Hippocampal formation (tissue), 2 donors: ENCODE results near the gene SNU13.
"Not testable (repeated sequence)": the region's sequence is repeated elsewhere in the genome, so short reads cannot be mapped to it uniquely, and the experiment has no call there.

Experiments
- DNase-seq, 2 donors: peaks; one replicate each; lab custom pipeline; 2025; lab: John Stamatoyannopoulos, UW

Gene SNU13

GRCh38 chr22:41681616-41682015, 7.1 kb downstream of the SNU13 start:
- DNase-seq, result no peak

- no peak for DNase-seq
Measured at GRCh38 chr22:41676134-41676533, 12.5 kb downstream of the SNU13 start.

DNA sequence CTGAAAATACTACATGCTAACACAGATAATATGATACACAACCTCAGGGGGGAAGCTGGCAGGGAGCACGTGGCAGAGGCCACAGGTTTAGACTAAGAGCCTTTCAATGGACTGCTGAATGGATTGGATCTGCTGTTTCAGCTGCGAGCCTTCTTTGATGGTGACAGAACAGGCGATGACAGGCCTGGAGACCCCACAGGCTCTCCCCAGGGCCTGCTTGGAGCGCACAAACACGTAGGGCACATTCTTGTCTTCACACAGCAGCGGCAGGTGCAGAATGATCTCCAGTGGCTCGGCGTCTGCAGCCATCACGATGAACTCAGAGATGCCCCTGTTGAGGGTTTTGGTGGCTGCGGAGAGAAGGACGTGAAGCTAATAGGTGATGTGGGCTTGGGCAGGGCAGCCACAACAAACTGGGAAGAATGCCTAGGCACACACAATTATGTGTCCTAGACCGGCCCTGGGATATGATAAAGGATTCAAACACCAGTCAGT, 13.8 kb downstream of the SNU13 start:
- no peak for DNase-seq

GRCh38 chr22:41672780-41673509, 15.7 kb downstream of the SNU13 start:
- no peak for DNase-seq

GRCh38 chr22:41672096-41672495, 16.6 kb downstream of the SNU13 start:
- DNase-seq, result not testable (repeated sequence)

DNA sequence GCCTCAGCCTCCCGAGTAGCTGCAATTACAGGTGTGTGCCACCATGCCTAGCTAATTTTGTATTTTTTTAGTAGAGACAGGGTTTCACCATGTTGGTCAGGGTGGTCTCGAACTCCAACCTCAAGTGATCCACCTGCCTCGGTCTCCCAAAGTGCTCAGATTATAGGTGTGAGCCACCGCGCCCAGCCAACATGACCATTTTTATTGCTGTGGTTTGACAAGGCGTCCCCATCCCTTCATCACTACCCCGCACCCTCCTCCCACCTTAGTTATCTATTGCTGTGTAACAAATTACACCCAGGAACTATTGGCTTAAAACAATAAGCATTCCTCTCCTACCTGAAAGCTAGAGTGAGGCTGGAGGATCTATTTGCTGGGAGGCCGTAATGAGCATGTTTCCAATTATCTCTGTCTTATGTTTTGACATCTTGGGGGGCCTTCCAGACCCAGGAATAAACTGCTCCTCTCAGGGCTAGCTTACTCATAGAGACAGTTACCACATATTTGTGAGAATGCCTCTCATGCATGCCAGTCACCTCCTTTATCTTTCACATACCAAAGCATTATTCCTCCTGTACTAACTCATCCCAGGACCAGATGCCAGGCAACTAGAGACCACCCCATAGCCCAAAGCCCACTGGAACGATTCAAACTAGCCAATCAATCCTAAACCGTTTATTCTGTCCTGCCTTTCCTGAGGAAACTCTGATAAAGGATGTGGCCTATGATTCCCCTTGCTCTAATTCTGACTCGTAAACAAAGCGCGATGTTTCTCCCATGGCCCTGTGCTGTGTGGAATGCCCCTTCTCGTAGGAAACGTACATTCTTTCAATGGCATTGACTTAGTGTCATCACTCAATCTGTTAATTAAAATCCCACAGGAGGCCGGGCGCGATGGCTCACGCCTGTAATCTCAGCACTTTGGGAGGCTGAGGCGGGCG, 19.4 kb downstream of the SNU13 start:
- DNase-seq, result no peak

- DNase-seq, result no peak
Measured at GRCh38 chr22:41664951-41665350, 23.7 kb downstream of the SNU13 start.

DNA sequence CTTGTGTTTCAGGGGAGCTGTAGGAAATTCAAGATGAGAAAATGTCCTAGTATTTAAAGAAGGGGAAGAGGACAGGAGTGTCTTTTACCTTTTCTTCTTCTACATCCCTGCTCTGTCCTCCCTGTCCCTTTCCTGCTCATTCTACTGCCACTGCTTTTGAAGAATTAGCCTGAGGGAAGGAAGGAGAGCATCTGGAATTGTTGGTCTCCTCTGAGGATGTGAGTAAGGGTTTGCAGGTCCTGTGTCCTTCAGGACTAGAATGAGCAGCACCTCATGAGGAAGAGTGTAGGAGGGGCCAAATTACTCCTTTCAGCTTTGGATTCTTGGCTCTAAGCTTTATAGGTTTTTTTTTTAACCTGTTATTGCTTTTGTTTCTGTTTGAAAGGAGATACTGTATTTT, 24.2 kb downstream of the SNU13 start:
- no peak for DNase-seq

DNA sequence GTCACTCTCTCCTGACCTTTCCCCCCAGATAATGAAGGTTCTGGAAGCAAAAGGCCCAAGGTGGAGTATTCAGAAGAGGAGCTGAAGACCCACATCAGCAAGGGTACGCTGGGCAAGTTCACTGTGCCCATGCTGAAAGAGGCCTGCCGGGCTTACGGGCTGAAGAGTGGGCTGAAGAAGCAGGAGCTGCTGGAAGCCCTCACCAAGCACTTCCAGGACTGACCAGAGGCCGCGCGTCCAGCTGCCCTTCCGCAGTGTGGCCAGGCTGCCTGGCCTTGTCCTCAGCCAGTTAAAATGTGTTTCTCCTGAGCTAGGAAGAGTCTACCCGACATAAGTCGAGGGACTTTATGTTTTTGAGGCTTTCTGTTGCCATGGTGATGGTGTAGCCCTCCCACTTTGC, 25.1 kb downstream of the SNU13 start:
- not testable (repeated sequence) for DNase-seq

GRCh38 chr22:41661713-41662112, 27.0 kb downstream of the SNU13 start:
- no peak for DNase-seq

GRCh38 chr22:41661088-41661487, 27.6 kb downstream of the SNU13 start:
- no peak for DNase-seq

DNA sequence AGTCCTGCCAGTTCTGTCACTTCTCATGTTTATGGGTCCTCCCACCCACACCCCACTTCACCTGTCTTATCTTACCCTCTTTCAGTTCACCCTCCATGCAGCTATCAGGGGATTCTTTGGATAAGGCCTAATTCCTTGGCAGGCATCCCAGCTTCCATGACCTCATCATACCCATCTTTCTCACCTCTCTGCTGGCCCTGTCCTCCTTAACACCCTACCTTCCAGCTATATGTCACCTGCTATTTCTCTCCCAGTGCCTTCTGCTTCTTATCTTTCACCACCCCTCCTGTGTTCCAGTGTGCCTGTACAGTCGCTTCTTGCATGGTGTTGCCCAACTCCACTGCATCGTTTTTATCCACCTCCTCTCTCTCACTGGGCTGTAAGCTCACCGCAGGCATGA, 28.3 kb downstream of the SNU13 start:
- no peak for DNase-seq

DNA sequence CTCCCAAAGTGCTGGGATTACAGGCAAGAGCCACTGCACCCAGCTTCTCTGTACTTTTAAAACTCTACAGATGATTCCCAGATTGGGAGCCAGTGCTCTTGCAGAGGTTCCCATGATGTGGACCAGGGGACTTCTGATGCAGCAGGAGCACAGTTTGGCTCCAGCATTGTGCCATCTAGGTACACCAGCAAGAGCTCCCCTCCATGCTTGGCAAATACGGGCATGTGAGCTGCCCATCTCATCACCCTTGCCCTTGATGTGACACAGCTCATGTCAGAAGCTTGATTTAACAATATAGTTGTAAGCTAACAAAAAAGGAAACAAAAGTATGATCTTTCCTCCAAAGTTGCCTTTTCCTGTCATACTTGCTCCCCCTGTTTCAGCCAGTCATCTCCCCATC, 28.7 kb downstream of the SNU13 start:
- no peak for DNase-seq

GRCh38 chr22:41658869-41659268, 29.8 kb downstream of the SNU13 start:
- no peak for DNase-seq

GRCh38 chr22:41657709-41658108, 31.0 kb downstream of the SNU13 start:
- DNase-seq, result no peak

DNA sequence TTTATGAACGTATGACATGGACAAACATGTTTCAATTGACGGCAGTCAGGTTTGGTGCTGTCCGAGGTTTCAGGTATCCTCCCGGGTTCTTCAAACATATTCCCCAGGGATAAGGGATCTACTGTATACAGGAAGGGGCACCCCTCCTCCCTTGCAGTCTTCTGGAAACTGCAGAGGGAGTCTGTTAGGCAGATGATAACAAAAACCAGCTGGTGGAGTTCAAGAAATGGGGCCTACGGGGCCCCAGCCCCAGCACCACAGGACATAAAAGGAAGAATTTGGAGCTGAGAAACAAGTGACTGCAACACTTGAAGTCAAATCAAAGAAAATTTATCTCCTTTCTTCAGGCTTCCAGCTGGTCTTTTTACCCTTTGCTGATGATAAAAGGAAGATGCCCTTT, 32.1 kb downstream of the SNU13 start:
- no peak for DNase-seq

DNA sequence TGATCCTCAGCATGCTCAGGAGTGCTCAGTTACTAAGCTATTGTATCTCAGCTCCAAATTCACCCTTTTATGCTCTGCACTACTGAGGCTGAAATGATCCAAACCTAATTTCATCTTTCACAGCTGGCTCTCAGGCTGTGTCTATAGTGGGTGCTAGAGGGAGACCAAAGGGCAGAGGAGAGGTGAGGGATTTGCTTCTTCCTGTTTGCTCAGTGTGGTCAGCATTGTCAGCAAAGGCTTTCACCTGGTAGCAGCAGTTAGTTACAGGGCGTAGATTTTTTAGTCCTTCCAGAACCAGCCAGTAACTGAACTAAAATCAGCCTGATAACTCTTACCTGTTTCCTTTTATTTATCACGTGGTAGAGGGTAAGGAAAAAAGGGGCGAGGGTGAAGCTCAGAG, 34.3 kb downstream of the SNU13 start:
- no peak for DNase-seq

DNA sequence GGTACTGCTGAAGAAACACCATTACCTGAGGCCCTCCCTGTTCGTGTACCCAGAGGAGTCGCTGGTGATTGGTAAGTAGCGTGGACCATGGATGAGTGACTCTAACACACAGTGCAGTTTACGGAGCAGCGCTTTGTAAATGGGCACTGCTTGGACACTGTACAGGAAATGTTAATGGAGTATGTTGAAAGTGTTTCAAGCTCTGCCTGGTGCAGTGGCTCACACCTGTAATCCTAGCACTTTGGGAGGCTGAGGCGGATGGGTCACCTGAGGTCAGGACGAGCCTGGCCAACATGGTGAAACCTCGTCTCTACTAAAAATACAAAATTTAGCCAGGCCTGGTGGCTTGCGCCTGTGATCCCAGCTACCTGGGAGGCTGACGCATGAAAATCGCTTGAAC, 37.8 kb downstream of the SNU13 start:
- no peak for DNase-seq

DNA sequence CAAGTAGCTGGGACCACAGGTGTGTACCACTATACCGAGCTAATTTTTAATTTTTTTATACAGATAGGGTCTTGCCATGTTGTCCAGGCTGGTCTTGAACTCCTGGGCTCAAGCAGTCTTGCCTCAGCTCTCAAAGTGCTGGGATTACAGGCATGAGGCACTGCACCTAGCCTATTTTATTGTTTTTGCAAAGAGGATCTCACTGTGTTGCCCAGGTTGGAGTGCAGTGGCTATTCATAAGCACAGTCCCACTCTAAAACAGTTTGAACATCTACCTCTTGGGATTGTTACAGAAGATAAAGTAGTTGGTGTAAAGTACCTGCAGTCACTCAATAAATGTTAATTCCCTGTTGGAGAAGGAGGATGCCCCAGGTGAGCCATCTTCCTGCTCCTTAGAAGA, 38.4 kb downstream of the SNU13 start:
- no peak for DNase-seq

DNA sequence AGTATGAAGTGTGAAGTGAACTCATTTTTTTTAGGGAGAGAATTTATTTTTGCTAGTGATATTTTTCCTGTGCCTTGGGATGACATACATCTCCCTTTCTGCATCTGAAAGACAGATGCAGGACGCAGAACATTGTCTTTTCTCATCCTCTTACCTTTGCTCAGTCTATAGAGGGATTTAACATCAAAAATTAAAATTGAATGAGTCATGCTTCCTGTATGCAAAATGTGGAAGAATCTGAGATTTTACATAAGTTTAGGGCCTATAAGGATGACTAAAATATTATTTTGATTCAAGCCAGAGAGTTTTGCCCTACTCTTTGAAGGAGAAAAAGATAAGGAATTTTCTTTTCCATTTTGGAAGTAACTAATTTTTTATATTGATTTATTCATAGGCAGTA, 40.2 kb downstream of the SNU13 start:
- DNase-seq, result no peak

GRCh38 chr22:41647771-41648170, 40.9 kb downstream of the SNU13 start:
- DNase-seq, result no peak

DNA sequence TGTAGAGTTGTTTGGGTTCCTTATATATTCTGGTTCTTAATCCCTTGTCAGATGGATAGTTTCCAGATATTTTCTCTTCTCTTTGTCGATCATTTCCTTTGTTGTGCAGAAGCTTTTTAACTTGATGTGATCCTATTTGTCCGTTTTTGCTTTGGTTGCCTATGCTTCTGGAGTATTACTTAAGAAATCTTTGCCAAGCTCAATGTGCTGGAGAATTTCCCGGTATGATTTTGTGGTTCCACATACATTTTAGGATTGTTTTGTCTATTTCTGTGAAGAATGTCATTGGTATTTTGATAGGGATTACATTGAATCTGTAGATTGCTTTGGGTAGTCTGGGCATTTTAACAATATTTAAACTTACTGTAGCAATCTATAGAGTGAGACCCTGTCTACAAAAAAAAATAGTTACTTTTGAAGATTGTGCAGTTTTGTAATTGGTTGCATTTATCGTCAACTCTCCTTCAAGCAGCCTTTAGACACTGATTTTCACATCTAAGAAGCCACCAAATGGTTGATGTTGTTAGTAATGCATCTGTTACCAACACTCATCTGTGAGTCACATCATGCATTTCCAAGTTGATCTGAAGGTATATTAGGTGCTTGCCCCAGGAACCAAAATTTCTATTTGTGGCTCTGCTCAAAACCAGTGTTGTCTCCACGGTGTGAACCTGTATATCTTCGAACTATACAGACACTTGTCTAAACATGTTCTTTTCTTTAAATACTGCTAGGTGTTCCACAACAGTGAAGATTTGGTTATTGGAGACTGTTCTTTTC, 46.1 kb downstream of the SNU13 start:
- DNase-seq, result no peak
